Loucy (cell line): ENCODE results near the gene TAP2.

Experiments used
- H2AFZ ChIP-seq: fragments of 200-600 bp; sonication (generic); 2 replicates; pipeline ENCODE4 v1.6.0; 2016; ENCODE audit warnings: antibody characterized with exemption, mild to moderate bottlenecking, low read length, moderate library complexity
- H3F3A ChIP-seq: fragments of 200-600 bp; 2 replicates; pipeline ENCODE4 v1.6.0; 2016; ENCODE audit warnings: antibody characterized with exemption, low read depth, mild to moderate bottlenecking
- H3K27me3 ChIP-seq: fragments of 200-600 bp; sonication (generic); 2 replicates; pipeline ENCODE4 v1.6.1; 2014; ENCODE audit warnings: low read length, mild to moderate bottlenecking; ENCODE audit not compliant: insufficient read depth, poor library complexity, severe bottlenecking
- H3K36me3 ChIP-seq: fragments of 200-600 bp; sonication (generic); 2 replicates; pipeline ENCODE4 v1.6.1; 2016; ENCODE audit warnings: low read length; ENCODE audit not compliant: insufficient read depth
- H3K4me1 ChIP-seq: fragments of 200-600 bp; sonication (generic); 2 replicates; pipeline ENCODE4 v1.5.1; 2014; ENCODE audit warnings: low read length, mild to moderate bottlenecking; ENCODE audit not compliant: insufficient read depth, poor library complexity, severe bottlenecking
- H3K4me2 ChIP-seq: fragments of 200-600 bp; sonication (generic); 2 replicates; pipeline ENCODE4 v1.6.0; 2014; ENCODE audit warnings: antibody characterized with exemption, low read length, low read depth, mild to moderate bottlenecking; ENCODE audit not compliant: poor library complexity, severe bottlenecking
- H3K4me3 ChIP-seq: fragments of 200-600 bp; sonication (generic); 2 replicates; pipeline ENCODE4 v1.5.1; 2014; ENCODE audit warnings: low read length, mild to moderate bottlenecking, mixed read lengths; ENCODE audit not compliant: poor library complexity, severe bottlenecking
- H3K79me2 ChIP-seq: fragments of 200-600 bp; sonication (generic); 2 replicates; pipeline ENCODE4 v1.6.1; 2014; ENCODE audit warnings: low read length; ENCODE audit not compliant: insufficient read depth
- H3K9ac ChIP-seq: fragments of 200-600 bp; sonication (generic); 2 replicates; pipeline ENCODE4 v1.6.0; 2014; ENCODE audit warnings: mild to moderate bottlenecking, low read depth, low read length, moderate library complexity; ENCODE audit not compliant: poor library complexity, severe bottlenecking
- H3K9me2 ChIP-seq: fragments of 200-600 bp; sonication (generic); replicated peaks from 2 replicates; pipeline ENCODE4 v1.6.1; 2016; ENCODE audit warnings: low read depth, low read length, mixed read lengths
- H3K9me3 ChIP-seq: fragments of 200-600 bp; sonication (generic); 2 replicates; pipeline ENCODE4 v1.6.1; 2014; ENCODE audit warnings: mild to moderate bottlenecking, antibody characterized with exemption, low read length, low read depth; ENCODE audit not compliant: insufficient read depth
- H4K20me1 ChIP-seq: fragments of 200-600 bp; sonication (generic); 2 replicates; pipeline ENCODE4 v1.6.0; 2014; ENCODE audit warnings: antibody characterized with exemption, low read length, mild to moderate bottlenecking; ENCODE audit not compliant: insufficient read depth, poor library complexity, severe bottlenecking
- EZH2phosphoT487 ChIP-seq: fragments of 200-600 bp; IDR thresholded peaks from 2 replicates; pipeline ENCODE4 v1.6.1; 2018; ENCODE audit warnings: antibody characterized with exemption, mild to moderate bottlenecking, moderate library complexity, borderline replicate concordance
- TF ChIP-seq, protein P1 (sequence below): fragments of 200-600 bp; sonication (generic); conservative IDR thresholded peaks from 2 replicates; pipeline ENCODE4 v1.5.1; 2014; ENCODE audit warnings: mild to moderate bottlenecking, antibody characterized with exemption, low read length

TAP2 gene

DNA sequence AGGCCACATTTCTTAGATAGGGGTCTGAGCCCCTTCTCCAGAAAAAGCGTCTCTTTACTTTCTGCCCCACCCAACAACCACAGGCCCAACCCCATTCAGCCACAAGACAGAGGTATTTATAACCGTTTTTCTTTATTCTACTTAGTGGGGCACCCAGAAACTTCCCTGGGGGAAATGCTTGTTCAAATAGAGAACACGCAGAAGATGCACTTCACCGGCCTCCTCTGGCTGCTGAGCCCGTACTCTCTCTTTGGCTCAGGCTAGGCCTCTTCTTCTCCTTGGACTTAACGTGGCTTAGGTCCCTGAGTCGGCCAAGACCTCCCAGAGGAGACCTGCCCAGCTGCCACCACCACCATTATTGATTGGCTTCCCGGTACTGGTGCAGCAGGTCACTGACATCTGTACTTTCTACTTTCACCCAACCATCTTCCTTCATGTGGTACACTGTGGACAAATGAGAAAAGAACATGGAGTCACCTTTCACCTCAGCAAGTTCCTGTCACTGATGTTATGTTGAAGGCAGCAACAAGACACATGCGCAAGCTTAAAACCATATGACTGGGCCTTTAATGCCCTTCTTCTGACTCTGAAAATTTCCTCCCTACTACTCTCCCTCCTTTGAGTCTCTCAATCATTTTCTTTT lies 2.2 kb upstream of the TAP2 start:
- Histone ChIP-seq H4K20me1 (peaks cover 17% of the 10 kb centered on the region), H3F3A (peaks cover 12% of the 10 kb centered on the region; the same call in 1 of the 2 replicates), H3K4me3 (peak overlapping the region; percentile 97), H2AFZ (no peak overlapping the region), H3K4me1 (peaks cover 70% of the 10 kb centered on the region), H3K9me2 (no peaks in the 10 kb centered on the region), H3K27me3 (peaks cover 11% of the 10 kb centered on the region), H3K9ac (peak overlapping the region; percentile 100), H3K4me2 (peak overlapping the region; percentile 99), H3K9me3 (no peaks in the 10 kb centered on the region), H3K79me2 (peaks cover 76% of the 10 kb centered on the region), H3K36me3 (peaks cover 19% of the 10 kb centered on the region)
- TF ChIP-seq EZH2phosphoT487: no peak
- TF ChIP-seq, protein P1, sequence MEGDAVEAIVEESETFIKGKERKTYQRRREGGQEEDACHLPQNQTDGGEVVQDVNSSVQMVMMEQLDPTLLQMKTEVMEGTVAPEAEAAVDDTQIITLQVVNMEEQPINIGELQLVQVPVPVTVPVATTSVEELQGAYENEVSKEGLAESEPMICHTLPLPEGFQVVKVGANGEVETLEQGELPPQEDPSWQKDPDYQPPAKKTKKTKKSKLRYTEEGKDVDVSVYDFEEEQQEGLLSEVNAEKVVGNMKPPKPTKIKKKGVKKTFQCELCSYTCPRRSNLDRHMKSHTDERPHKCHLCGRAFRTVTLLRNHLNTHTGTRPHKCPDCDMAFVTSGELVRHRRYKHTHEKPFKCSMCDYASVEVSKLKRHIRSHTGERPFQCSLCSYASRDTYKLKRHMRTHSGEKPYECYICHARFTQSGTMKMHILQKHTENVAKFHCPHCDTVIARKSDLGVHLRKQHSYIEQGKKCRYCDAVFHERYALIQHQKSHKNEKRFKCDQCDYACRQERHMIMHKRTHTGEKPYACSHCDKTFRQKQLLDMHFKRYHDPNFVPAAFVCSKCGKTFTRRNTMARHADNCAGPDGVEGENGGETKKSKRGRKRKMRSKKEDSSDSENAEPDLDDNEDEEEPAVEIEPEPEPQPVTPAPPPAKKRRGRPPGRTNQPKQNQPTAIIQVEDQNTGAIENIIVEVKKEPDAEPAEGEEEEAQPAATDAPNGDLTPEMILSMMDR: no peak

DNA sequence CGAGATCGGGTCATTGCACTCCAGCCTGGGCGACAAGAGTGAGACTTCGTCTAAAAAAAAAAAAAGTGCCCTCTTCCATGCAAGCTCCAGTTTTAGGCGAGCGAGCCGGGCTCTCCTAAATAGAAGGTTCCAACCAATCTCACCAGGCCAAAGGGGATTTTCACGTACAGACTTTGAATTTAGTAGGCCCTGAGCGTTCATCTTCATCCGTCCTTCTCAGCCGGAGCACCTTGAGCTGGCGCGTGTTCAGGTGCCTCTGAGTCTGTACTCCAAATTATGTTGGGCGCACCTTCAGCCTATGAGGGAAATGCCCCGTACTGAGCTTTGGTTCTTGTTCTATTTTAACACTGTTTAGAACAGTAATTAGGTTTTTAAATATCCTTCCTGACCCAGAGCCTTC lies 817 bp upstream of the TAP2 start:
- TF ChIP-seq, protein P1: no peak
- no peak for TF ChIP-seq EZH2phosphoT487
- Histone ChIP-seq H3K9ac (peak overlapping the region; percentile 100), H3K9me3 (no peaks in the 10 kb centered on the region), H2AFZ (no peak overlapping the region), H3K36me3 (peaks cover 19% of the 10 kb centered on the region), H3F3A (peaks cover 7% of the 10 kb centered on the region; the same call in 1 of the 2 replicates), H3K4me1 (peaks cover 78% of the 10 kb centered on the region), H4K20me1 (peaks cover 17% of the 10 kb centered on the region), H3K9me2 (no peaks in the 10 kb centered on the region), H3K4me3 (no peak overlapping the region), H3K79me2 (peaks cover 85% of the 10 kb centered on the region), H3K4me2 (peak overlapping the region; percentile 99), H3K27me3 (peaks cover 11% of the 10 kb centered on the region)

DNA sequence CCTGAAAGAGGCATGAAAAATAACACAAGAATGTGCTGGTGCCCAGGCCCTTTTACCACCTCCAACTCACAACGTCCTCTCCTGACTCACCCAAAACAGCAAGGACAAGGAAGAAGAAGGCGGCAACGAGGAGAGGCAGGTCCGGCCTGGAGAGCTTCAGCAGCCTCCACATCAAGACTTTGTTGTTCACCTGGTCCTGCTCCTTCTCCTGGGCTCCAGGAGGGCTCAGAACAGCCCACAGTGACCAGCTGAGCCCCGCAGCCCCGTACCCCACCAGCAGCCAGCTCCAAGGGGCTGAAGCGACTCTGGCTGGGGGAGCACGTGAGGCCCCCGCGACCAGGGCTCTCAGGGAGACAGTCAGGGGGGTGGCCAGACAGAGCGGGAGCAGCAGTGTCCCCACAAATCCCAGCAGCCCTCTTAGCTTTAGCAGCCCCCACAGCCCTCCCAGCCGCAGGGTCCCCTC lies 857 bp downstream of the TAP2 start:
- no peaks in the 10 kb centered on the region for H3K9me3 ChIP-seq
- peaks cover 18% of the 10 kb centered on the region for H3K36me3 ChIP-seq
- no peaks in the 10 kb centered on the region for H3K9me2 ChIP-seq
- H3K4me1 ChIP-seq: peaks cover 85% of the 10 kb centered on the region
- H3F3A ChIP-seq: 0 out of 2 replicates have a peak, but pooled peaks cover 3% of the 10 kb centered on the region
- peak overlapping the region; percentile 100 for H3K9ac ChIP-seq
- H3K4me3 ChIP-seq: peak overlapping the region; percentile 90
- H3K79me2 ChIP-seq: peaks cover 80% of the 10 kb centered on the region
- peaks cover 13% of the 10 kb centered on the region for H4K20me1 ChIP-seq
- no peaks in the 10 kb centered on the region for H3K27me3 ChIP-seq
- peak overlapping the region; percentile 25; the same call in 1 of the 2 replicates for H2AFZ ChIP-seq
- no peak for TF ChIP-seq EZH2phosphoT487
- TF ChIP-seq, protein P1: no peak
- peak overlapping the region; percentile 92 for H3K4me2 ChIP-seq
